ENCODE results near the gene QRFPR.

Gene QRFPR

DNA sequence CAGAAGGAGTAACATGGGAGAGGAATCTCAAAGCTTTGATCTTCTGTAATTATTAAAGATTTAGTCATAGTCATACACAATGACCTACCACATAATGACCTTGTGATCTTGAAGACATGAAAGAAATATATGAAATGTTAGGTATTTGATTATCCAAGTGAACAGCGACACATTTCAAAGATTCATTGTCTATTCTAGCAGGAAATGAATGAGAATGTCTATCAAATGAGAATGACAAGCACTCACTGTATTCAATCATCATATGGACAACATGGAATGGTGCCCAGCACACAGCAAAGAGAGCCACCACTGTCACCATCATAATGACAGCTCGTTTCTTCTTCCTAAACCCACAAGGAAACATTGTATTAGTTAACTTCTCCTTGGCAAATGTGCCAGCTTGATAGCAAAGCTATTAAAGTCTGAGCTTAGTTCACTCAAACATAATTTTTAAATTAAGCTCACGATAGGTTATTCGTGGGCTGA is 50.6 kb downstream of the QRFPR start:
- Histone ChIP-seq H3F3A (ENCODE audit: insufficient read depth) (no peaks in the 10 kb centered on the region), H3K36me3 (ENCODE audit: low read length) (no peaks in the 10 kb centered on the region), H3K9me3 (ENCODE audit: insufficient read depth, low read length) (no peaks in the 10 kb centered on the region), H3K4me3 (ENCODE audit: insufficient read depth, low read length, poor library complexity, severe bottlenecking) (no peak overlapping the region), H3K79me2 (ENCODE audit: insufficient read depth, low read length) (no peaks in the 10 kb centered on the region), H3K9ac (ENCODE audit: low read length) (no peak overlapping the region), H3K4me2 (ENCODE audit: low read depth, low read length, poor library complexity, severe bottlenecking) (no peak overlapping the region), H3K27ac (ENCODE audit: low read depth, low read length) (no peak overlapping the region), H3K9me2 (replicated peaks; ENCODE audit: insufficient read depth, low read length) (no peaks in the 10 kb centered on the region), H2AFZ (ENCODE audit: low read depth, low read length, severe bottlenecking) (no peak overlapping the region), H4K20me1 (ENCODE audit: low read depth, low read length) (no peaks in the 10 kb centered on the region), H3K27me3 (ENCODE audit: low read length) (no peaks in the 10 kb centered on the region)
- no peak for TF ChIP-seq CTCF (IDR thresholded peaks at IDR 0.05; ENCODE audit: insufficient read depth, low read length, poor library complexity, severe bottlenecking)
- TF ChIP-seq EZH2phosphoT487 (conservative IDR thresholded peaks at IDR 0.05; ENCODE audit: low read length) = no peak

DNA sequence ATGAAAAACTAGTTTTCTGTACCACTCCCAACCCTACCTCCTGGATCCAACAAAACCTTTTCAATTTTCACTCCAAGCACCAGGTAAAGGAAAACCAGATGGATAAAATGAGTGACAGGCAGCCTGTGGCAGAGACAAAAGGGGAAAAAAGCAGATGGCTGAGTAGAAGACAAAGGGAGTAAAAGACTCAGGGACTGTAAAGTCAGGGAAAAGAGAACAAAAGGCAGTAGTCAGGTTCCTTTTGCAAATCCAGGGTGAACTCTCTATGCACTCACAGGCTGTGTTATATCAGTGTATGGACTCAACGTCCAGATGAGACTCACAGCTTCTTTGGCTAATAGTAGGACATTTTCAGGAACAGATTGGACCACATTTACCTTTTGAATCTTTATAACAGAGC is 54.2 kb downstream of the QRFPR start:
- Histone ChIP-seq H3K27ac (ENCODE audit: low read depth, low read length) (no peak overlapping the region), H3K9me3 (ENCODE audit: insufficient read depth, low read length) (no peaks in the 10 kb centered on the region), H4K20me1 (ENCODE audit: low read depth, low read length) (no peaks in the 10 kb centered on the region), H3K27me3 (ENCODE audit: low read length) (no peaks in the 10 kb centered on the region), H3K9ac (ENCODE audit: low read length) (no peak overlapping the region), H3K36me3 (ENCODE audit: low read length) (no peaks in the 10 kb centered on the region), H3K4me2 (ENCODE audit: low read depth, low read length, poor library complexity, severe bottlenecking) (no peak overlapping the region), H2AFZ (ENCODE audit: low read depth, low read length, severe bottlenecking) (no peak overlapping the region), H3F3A (ENCODE audit: insufficient read depth) (no peaks in the 10 kb centered on the region), H3K9me2 (replicated peaks; ENCODE audit: insufficient read depth, low read length) (no peaks in the 10 kb centered on the region), H3K79me2 (ENCODE audit: insufficient read depth, low read length) (no peaks in the 10 kb centered on the region), H3K4me3 (ENCODE audit: insufficient read depth, low read length, poor library complexity, severe bottlenecking) (no peak overlapping the region)
- no peak for TF ChIP-seq CTCF (IDR thresholded peaks at IDR 0.05; ENCODE audit: insufficient read depth, low read length, poor library complexity, severe bottlenecking)
- no peak for TF ChIP-seq EZH2phosphoT487 (conservative IDR thresholded peaks at IDR 0.05; ENCODE audit: low read length)

DNA sequence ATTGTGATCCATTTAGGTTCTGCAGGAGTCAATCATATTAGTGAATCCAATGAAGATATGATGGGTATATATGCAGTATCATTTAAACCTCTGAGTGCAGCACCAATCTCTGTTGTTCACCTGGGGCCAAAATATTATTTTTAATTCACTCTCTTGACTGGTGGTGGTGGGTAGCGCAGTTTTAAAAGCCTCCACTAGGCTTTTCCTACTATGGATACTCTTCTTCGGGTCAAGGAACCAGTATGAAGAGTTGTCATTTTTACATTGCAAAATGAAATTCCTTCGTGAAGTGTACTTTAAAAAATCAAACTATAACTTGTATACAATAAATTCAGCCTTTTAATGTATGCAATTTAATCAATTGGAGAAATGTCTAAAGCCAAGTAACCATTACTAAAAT is 56.5 kb downstream of the QRFPR start:
- no peaks in the 10 kb centered on the region for H3K27me3 ChIP-seq (ENCODE audit: low read length)
- no peaks in the 10 kb centered on the region for H3K79me2 ChIP-seq (ENCODE audit: insufficient read depth, low read length)
- no peak overlapping the region for H3K27ac ChIP-seq (ENCODE audit: low read depth, low read length)
- no peaks in the 10 kb centered on the region for H3K36me3 ChIP-seq (ENCODE audit: low read length)
- no peaks in the 10 kb centered on the region for H3F3A ChIP-seq (ENCODE audit: insufficient read depth)
- no peaks in the 10 kb centered on the region for H3K9me2 ChIP-seq (replicated peaks; ENCODE audit: insufficient read depth, low read length)
- no peaks in the 10 kb centered on the region for H4K20me1 ChIP-seq (ENCODE audit: low read depth, low read length)
- no peak overlapping the region for H2AFZ ChIP-seq (ENCODE audit: low read depth, low read length, severe bottlenecking)
- H3K4me3 ChIP-seq (ENCODE audit: insufficient read depth, low read length, poor library complexity, severe bottlenecking) = no peak overlapping the region
- TF ChIP-seq EZH2phosphoT487 (conservative IDR thresholded peaks at IDR 0.05; ENCODE audit: low read length) (no peak), CTCF (IDR thresholded peaks at IDR 0.05; ENCODE audit: insufficient read depth, low read length, poor library complexity, severe bottlenecking) (no peak)
- H3K4me2 ChIP-seq (ENCODE audit: low read depth, low read length, poor library complexity, severe bottlenecking) = no peak overlapping the region
- H3K9ac ChIP-seq (ENCODE audit: low read length) = no peak overlapping the region
- no peaks in the 10 kb centered on the region for H3K9me3 ChIP-seq (ENCODE audit: insufficient read depth, low read length)

All from SU-DHL-6 (cell line).